HFFc6 (cell line): ENCODE data around the gene DIPK1A. TPM values are rescaled to one million over a fixed set of nuclear protein-coding genes. Genes with fewer than 3 reads are reported as not detected.

Source experiments
- DNase-seq: peaks from one replicate; pipeline ENCODE4 v3.0.0-alpha.2; 2018
- H3K27ac Mint-ChIP-seq: 2 replicates; pipeline ENCODE4 v1.8.0; 2020; ENCODE audit warnings: mild to moderate bottlenecking, mixed read lengths
- H3K27me3 Mint-ChIP-seq: 2 replicates; pipeline ENCODE4 v1.8.0; 2021; ENCODE audit warnings: mild to moderate bottlenecking, moderate library complexity, mixed read lengths; ENCODE audit not compliant: insufficient read depth
- H3K36me3 Mint-ChIP-seq: 2 replicates; pipeline ENCODE4 v1.8.0; 2021; ENCODE audit warnings: low read depth, mixed read lengths
- H3K4me1 Mint-ChIP-seq: 2 replicates; pipeline ENCODE4 v1.8.0; 2020; ENCODE audit warnings: low read depth, mixed read lengths
- H3K4me3 Mint-ChIP-seq: 2 replicates; pipeline ENCODE4 v1.8.0; 2020; ENCODE audit warnings: mild to moderate bottlenecking, moderate library complexity, mixed read lengths
- H3K9me3 Mint-ChIP-seq: 2 replicates; pipeline ENCODE4 v1.8.0; 2020; ENCODE audit warnings: mild to moderate bottlenecking, mixed read lengths
- total RNA-seq, 6 experiments: library from RNA; stranded (reverse); fragmentation: NEBNext Ultra II Directional; extraction: Animal tissue kit (Norgen Biotek cat#: 25700); gene quantifications; 2 replicates in 1 of 6; 3 replicates in 5 of 6; pipeline ENCODE4 v1.2.3, GENCODE V29; 2021
- TF ChIP-seq, protein P1 (sequence below): fragments of 200-600 bp; sonication (generic); IDR thresholded peaks from 2 replicates; pipeline ENCODE4 v1.5.0; 2021; ENCODE audit warnings: antibody characterized with exemption, mild to moderate bottlenecking

The DIPK1A gene
- total RNA-seq, 6 experiments from 2014 or later: 18.9 to 24.5 (median 21.9) TPM

DNA sequence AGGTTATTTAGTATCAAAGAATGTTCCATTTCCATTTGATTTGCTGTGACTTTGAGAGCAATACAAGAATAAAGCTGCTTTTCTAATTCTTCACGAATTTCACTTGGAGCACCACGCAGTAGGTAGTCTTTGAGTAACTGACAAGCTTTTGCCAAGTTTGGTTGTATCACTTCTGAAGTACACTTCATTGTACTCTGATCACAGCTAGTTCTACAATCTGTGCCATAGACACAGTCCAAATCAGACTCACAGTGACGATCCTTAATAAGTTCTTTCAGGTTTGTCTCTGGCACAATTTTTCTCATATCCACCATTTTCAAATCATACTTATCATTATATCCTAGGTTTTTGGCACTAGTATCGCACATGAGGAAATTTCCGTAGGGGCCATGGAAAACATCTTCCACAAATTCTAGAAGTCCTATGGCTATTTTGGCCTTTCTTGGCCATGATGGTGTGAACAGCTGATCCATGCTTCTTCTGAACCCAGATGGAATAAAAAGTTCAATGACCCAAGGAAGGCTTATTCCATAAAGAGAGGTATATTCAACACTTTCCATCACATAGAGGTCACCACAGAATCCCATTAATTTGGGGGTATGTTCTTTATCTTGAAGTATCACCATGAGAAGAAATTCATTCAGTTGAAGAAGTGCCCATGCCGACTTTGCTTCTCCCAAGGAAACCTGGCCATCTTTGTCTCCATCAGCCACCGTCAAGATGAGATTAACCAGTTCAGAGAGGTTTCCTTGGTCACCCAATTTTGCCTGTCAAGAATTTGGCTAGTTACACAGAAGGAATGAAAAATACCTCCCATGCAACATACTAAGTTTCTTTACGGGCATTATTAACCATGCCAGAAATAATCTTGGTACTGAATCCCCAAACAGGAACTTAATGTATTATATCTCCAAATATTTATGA lies 117.6 kb downstream of the DIPK1A start:
- Mint-ChIP-seq H3K27ac (0 out of 2 replicates have a peak overlapping the region, but pooled peaks have one; percentile 13), H3K27me3 (no peaks in the 10 kb centered on the region), H3K9me3 (no peaks in the 10 kb centered on the region), H3K4me3 (no peak overlapping the region), H3K36me3 (peaks cover 37% of the 10 kb centered on the region), H3K4me1 (peaks cover 13% of the 10 kb centered on the region)
- DNase-seq: no peak
- TF ChIP-seq, protein P1, sequence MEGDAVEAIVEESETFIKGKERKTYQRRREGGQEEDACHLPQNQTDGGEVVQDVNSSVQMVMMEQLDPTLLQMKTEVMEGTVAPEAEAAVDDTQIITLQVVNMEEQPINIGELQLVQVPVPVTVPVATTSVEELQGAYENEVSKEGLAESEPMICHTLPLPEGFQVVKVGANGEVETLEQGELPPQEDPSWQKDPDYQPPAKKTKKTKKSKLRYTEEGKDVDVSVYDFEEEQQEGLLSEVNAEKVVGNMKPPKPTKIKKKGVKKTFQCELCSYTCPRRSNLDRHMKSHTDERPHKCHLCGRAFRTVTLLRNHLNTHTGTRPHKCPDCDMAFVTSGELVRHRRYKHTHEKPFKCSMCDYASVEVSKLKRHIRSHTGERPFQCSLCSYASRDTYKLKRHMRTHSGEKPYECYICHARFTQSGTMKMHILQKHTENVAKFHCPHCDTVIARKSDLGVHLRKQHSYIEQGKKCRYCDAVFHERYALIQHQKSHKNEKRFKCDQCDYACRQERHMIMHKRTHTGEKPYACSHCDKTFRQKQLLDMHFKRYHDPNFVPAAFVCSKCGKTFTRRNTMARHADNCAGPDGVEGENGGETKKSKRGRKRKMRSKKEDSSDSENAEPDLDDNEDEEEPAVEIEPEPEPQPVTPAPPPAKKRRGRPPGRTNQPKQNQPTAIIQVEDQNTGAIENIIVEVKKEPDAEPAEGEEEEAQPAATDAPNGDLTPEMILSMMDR: no peak

DNA sequence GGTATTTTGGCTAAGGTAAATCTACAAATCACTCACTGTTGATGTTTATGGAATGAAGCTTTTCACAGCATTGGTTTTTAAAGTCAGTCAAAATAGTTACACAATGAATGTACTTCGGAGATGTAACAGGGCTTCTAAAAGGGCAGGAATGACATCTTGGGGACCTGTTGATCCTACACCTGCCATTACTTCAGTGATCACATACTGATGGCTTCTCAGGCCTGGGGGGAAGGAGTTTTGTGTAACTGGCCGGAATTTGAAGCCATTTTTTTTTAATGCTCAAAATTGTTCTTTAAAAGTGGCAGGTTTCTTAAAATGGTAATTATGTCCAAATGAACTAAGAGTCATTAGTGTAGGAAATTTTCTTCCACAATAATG lies 118.2 kb downstream of the DIPK1A start:
- H3K9me3 Mint-ChIP-seq: no peaks in the 10 kb centered on the region
- H3K4me1 Mint-ChIP-seq: peaks cover 20% of the 10 kb centered on the region
- peaks cover 43% of the 10 kb centered on the region for H3K36me3 Mint-ChIP-seq
- H3K4me3 Mint-ChIP-seq: no peak overlapping the region
- no peak for DNase-seq
- no peaks in the 10 kb centered on the region for H3K27me3 Mint-ChIP-seq
- TF ChIP-seq, protein P1: no peak
- no peak overlapping the region for H3K27ac Mint-ChIP-seq

GRCh38 chr1:92842082-92843045 lies 118.9 kb downstream of the DIPK1A start:
- TF ChIP-seq, protein P1: no peak
- Mint-ChIP-seq H3K27ac (peak overlapping the region; percentile 18; the same call in 1 of the 2 replicates), H3K4me3 (no peak overlapping the region), H3K9me3 (no peaks in the 10 kb centered on the region), H3K36me3 (peaks cover 49% of the 10 kb centered on the region), H3K27me3 (no peaks in the 10 kb centered on the region), H3K4me1 (peaks cover 26% of the 10 kb centered on the region)
- DNase-seq: no peak

- Mint-ChIP-seq H3K27ac (peak overlapping the region; percentile 32; the same call in 1 of the 2 replicates), H3K9me3 (no peaks in the 10 kb centered on the region), H3K4me3 (no peak overlapping the region), H3K36me3 (peaks cover 61% of the 10 kb centered on the region), H3K27me3 (no peaks in the 10 kb centered on the region), H3K4me1 (peaks cover 44% of the 10 kb centered on the region)
- TF ChIP-seq, protein P1: no peak
- no peak for DNase-seq
Observed at GRCh38 chr1:92840600-92840999, 120.7 kb downstream of the DIPK1A start.

- no peak overlapping the region for H3K4me3 Mint-ChIP-seq
- H3K27ac Mint-ChIP-seq: peak overlapping the region; percentile 54; the same call in 1 of the 2 replicates
- TF ChIP-seq, protein P1: no peak
- DNase-seq: no peak
- H3K4me1 Mint-ChIP-seq: peaks cover 56% of the 10 kb centered on the region
- H3K27me3 Mint-ChIP-seq: no peaks in the 10 kb centered on the region
- H3K36me3 Mint-ChIP-seq: peaks cover 72% of the 10 kb centered on the region
- no peaks in the 10 kb centered on the region for H3K9me3 Mint-ChIP-seq
Observed at GRCh38 chr1:92839442-92839841, 121.8 kb downstream of the DIPK1A start.
